HepG2 (cell line): ENCODE data around the gene NOL4L. TPM values are rescaled to one million over a fixed set of nuclear protein-coding genes. Genes with fewer than 3 reads are reported as not detected.

Experiments used
- ARID2 ChIP-seq: sonication (generic); formaldehyde crosslinking; IDR thresholded peaks from 2 replicates; pipeline ENCODE4 v1.8.1; 2022; ENCODE audit warnings: mild to moderate bottlenecking, missing genetic modification reagents, borderline replicate concordance
- ARID5B ChIP-seq: IDR thresholded peaks from 2 replicates; pipeline ENCODE4 v1.4.0; 2020; ENCODE audit warnings: mild to moderate bottlenecking, missing genetic modification reagents
- CREB3 ChIP-seq: sonication (generic); formaldehyde crosslinking; IDR thresholded peaks from 2 replicates; pipeline ENCODE4 v1.5.0; 2020; ENCODE audit warnings: missing genetic modification reagents
- FOSL1 ChIP-seq: sonication (generic); formaldehyde crosslinking; IDR thresholded peaks from 2 replicates; pipeline ENCODE4 v1.9.0; 2021; ENCODE audit warnings: missing genetic modification reagents, borderline replicate concordance
- HNRNPH1 ChIP-seq: fragments of 200-400 bp; formaldehyde crosslinking; optimal IDR thresholded peaks from 2 replicates; pipeline ENCODE3; 2017; ENCODE audit warnings: mild to moderate bottlenecking, low read depth, low read length
- HOXA5 ChIP-seq: sonication (generic); formaldehyde crosslinking; IDR thresholded peaks from 2 replicates; pipeline ENCODE4 v1.4.0; 2020; ENCODE audit warnings: missing genetic modification reagents
- KDM2A ChIP-seq: sonication (generic); formaldehyde crosslinking; IDR thresholded peaks from 2 replicates; pipeline ENCODE4 v1.4.0; 2020; ENCODE audit warnings: low read depth, missing genetic modification reagents, borderline replicate concordance
- SOX13 ChIP-seq, 3 experiments: fragments of 450-650 bp in 1 of 3; sonication (generic) in 1 of 3; formaldehyde crosslinking in 1 of 3; IDR thresholded peaks in 2 of 3; conservative IDR thresholded peaks in 1 of 3; 2 replicates each; pipeline versions ENCODE4 v1.5.0 to v1.6.1; 2016 to 2020; ENCODE audit warnings: antibody characterized with exemption in 1 of 3, mild to moderate bottlenecking in 1 of 3, missing compliant biosample characterization in 1 of 3, missing genetic modification reagents in 1 of 3, moderate library complexity in 1 of 3
- ZBTB43 ChIP-seq: sonication (generic); formaldehyde crosslinking; conservative IDR thresholded peaks from 2 replicates; pipeline ENCODE4 v1.4.0; 2020; ENCODE audit warnings: missing genetic modification reagents
- ZFX ChIP-seq: sonication (generic); formaldehyde crosslinking; IDR thresholded peaks from 2 replicates; pipeline ENCODE4 v1.4.0; 2020; ENCODE audit warnings: mild to moderate bottlenecking, low read depth, missing genetic modification reagents, moderate library complexity
- ZNF142 ChIP-seq: sonication (generic); formaldehyde crosslinking; IDR thresholded peaks from 2 replicates; pipeline ENCODE4 v1.4.0; 2020; ENCODE audit warnings: missing genetic modification reagents
- ZNF619 ChIP-seq: sonication (generic); formaldehyde crosslinking; IDR thresholded peaks from 2 replicates; pipeline ENCODE4 v1.4.0; 2020; ENCODE audit warnings: mild to moderate bottlenecking, missing genetic modification reagents
- ZNF737 ChIP-seq: sonication (generic); formaldehyde crosslinking; IDR thresholded peaks from 2 replicates; pipeline ENCODE4 v1.5.0; 2020; ENCODE audit warnings: missing genetic modification reagents, mild to moderate bottlenecking, borderline replicate concordance
- polyA plus RNA-seq, 8 experiments: library from polyadenylated mRNA; depleted of rRNA in 3 of 8; stranded (reverse) in 7 of 8; unstranded in 1 of 8; fragments of >200 nt; fragmentation: Illumina TruSeq in 4 of 8; extraction: Trizol in 4 of 8; gene quantifications; 2 replicates each; pipeline versions ENCODE4 v1.2.1 to v1.2.3, GENCODE V29; 2011 to 2016; ENCODE audit warnings: low read depth in 4 of 8, missing spikeins in 1 of 8, mixed read lengths in 1 of 8; ENCODE audit not compliant: insufficient read depth in 1 of 8
- total RNA-seq, 5 experiments: library from RNA; depleted of rRNA; stranded (reverse); fragments of >200 nt; fragmentation: Illumina TruSeq; extraction: Trizol; gene quantifications; 2 replicates each; pipeline ENCODE4 v1.2.3, GENCODE V29; 2016; ENCODE audit warnings: low read depth in 1 of 5

NOL4L gene
- total and polyA plus RNA-seq, 2 of the 13 experiments (the other 11 are each of a cell fraction or from before 2014, with no cell fraction given), result 16.6 to 35.4 TPM

- TF ChIP-seq CREB3 (peak; percentile 67; the same call in 1 of the 2 replicates), ZFX (CRISPR knock-in tag) (peak; percentile 64), HOXA5 (CRISPR knock-in tag) (peak; percentile 63; the same call in 1 of the 2 replicates), HNRNPH1 (no peak), ZNF619 (CRISPR knock-in tag) (no peak), ZBTB43 (CRISPR knock-in tag) (peak; percentile 35; the same call in 1 of the 2 replicates), ARID5B (CRISPR knock-in tag) (peak; percentile 57; the same call in 1 of the 2 replicates), ARID2 (CRISPR knock-in tag) (peak; percentile 84), SOX13 (IDR thresholded peaks at IDR 0.05) (no peak), SOX13 (CRISPR knock-in tag; conservative IDR thresholded peaks at IDR 0.05 in 1 of 2, IDR thresholded peaks at IDR 0.05 in 1 of 2) (peak in 1 of 2 experiments; percentile 15; a peak in 1 of 4 replicates), KDM2A (CRISPR knock-in tag) (peak; percentile 80), FOSL1 (no peak), ZNF737 (CRISPR knock-in tag) (no peak), ZNF142 (peak; percentile 70; the same call in 1 of the 2 replicates)
Measured at GRCh38 chr20:32482442-32483261, 102.5 kb downstream of the NOL4L start (continued).
